Measurements from ENCODE around the gene GJA9.

GJA9 gene

DNA sequence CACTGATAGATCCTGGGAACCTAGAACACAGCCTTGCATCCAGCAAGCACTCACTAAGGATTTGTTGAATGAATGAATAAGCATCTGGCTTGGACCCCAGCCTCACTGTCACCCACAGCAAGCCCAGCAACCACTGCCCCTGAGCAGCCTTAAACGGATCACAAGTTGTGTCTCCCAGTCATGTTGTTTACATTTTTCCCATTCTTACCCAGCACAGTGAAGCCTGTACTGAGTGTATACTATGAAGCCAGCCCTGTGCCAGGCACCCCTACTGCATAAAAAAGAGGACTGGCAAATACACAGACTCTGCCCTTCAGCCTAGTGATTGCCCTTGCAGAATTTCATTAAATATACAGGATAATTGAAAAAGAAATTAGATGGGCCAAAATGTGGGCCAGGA lies 52.0 kb downstream of the GJA9 start:
- ChIA-PET CTCF (no interaction called here), POLR2A (no interaction called here)
- no peak for DNase-seq (ENCODE audit: extremely low spot score)
- no peak for TF ChIP-seq FOXA1 (IDR thresholded peaks at IDR 0.05)
- no peak for TF ChIP-seq CTBP1 (IDR thresholded peaks at IDR 0.05; ENCODE audit: borderline replicate concordance)
- no peak for TF ChIP-seq L3MBTL2 (conservative IDR thresholded peaks at IDR 0.05)
- no peak for TF ChIP-seq FOXM1 (IDR thresholded peaks at IDR 0.05; ENCODE audit: borderline replicate concordance)
- TF ChIP-seq SUZ12 (IDR thresholded peaks at IDR 0.05) = no peak
- no peak for TF ChIP-seq ELF4 (IDR thresholded peaks at IDR 0.05)
- TF ChIP-seq, protein P1, sequence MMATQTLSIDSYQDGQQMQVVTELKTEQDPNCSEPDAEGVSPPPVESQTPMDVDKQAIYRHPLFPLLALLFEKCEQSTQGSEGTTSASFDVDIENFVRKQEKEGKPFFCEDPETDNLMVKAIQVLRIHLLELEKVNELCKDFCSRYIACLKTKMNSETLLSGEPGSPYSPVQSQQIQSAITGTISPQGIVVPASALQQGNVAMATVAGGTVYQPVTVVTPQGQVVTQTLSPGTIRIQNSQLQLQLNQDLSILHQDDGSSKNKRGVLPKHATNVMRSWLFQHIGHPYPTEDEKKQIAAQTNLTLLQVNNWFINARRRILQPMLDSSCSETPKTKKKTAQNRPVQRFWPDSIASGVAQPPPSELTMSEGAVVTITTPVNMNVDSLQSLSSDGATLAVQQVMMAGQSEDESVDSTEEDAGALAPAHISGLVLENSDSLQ (IDR thresholded peaks at IDR 0.05) = no peak
- no peak for TF ChIP-seq HDGF (IDR thresholded peaks at IDR 0.05; ENCODE audit: borderline replicate concordance)
- no peak for TF ChIP-seq FOXK2 (IDR thresholded peaks at IDR 0.05)
- no peak for TF ChIP-seq LEF1 (IDR thresholded peaks at IDR 0.05; ENCODE audit: borderline replicate concordance)
- TF ChIP-seq ARNT (IDR thresholded peaks at IDR 0.05) = no peak
- no peak for TF ChIP-seq NFRKB (IDR thresholded peaks at IDR 0.05)
- TF ChIP-seq BHLHE40 (IDR thresholded peaks at IDR 0.05; ENCODE audit: borderline replicate concordance) = no peak
- no peak for TF ChIP-seq SP1 (IDR thresholded peaks at IDR 0.05)
- TF ChIP-seq TARDBP (IDR thresholded peaks at IDR 0.05) = no peak
- no peak for TF ChIP-seq ZNF384 (IDR thresholded peaks at IDR 0.05)

DNA sequence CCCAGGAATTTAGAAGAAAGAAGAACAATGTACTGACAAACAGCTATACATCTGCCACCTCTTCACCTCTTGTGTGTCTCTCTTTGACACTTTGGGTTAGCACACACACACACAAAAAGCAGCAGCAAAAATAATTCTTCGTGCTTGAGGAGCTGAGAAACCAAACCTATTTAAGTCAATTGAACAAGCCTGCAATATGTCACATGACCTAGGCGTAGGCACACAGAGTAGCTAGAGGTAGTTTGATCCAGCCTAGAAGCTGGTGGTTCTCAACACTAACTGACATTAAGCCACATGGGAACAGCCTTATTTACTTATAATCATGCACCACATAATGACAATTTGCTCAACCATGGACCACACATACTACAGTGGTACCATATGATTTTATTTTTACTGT lies 54.1 kb downstream of the GJA9 start:
- POLR2A ChIA-PET = no interaction called here
- CTCF ChIA-PET = interaction anchor here (0.6 to 1.5 kb wide), 3 partner anchors 8 to 75 kb away, joined by 3 read pairs; no protein-coding TSS in a partner anchor
- TF ChIP-seq FOXM1 (IDR thresholded peaks at IDR 0.05; ENCODE audit: borderline replicate concordance) (no peak), FOXK2 (IDR thresholded peaks at IDR 0.05) (no peak), ELF4 (IDR thresholded peaks at IDR 0.05) (no peak), CTBP1 (IDR thresholded peaks at IDR 0.05; ENCODE audit: borderline replicate concordance) (no peak), TARDBP (IDR thresholded peaks at IDR 0.05) (no peak), SUZ12 (IDR thresholded peaks at IDR 0.05) (no peak), LEF1 (IDR thresholded peaks at IDR 0.05; ENCODE audit: borderline replicate concordance) (no peak), ZNF384 (IDR thresholded peaks at IDR 0.05) (no peak), HDGF (IDR thresholded peaks at IDR 0.05; ENCODE audit: borderline replicate concordance) (no peak), L3MBTL2 (conservative IDR thresholded peaks at IDR 0.05) (no peak), BHLHE40 (IDR thresholded peaks at IDR 0.05; ENCODE audit: borderline replicate concordance) (no peak), NFRKB (IDR thresholded peaks at IDR 0.05) (no peak), ARNT (IDR thresholded peaks at IDR 0.05) (no peak), FOXA1 (IDR thresholded peaks at IDR 0.05) (no peak), SP1 (IDR thresholded peaks at IDR 0.05) (no peak)
- TF ChIP-seq, protein P1 (IDR thresholded peaks at IDR 0.05) = no peak
- DNase-seq (ENCODE audit: extremely low spot score) = no peak

DNA sequence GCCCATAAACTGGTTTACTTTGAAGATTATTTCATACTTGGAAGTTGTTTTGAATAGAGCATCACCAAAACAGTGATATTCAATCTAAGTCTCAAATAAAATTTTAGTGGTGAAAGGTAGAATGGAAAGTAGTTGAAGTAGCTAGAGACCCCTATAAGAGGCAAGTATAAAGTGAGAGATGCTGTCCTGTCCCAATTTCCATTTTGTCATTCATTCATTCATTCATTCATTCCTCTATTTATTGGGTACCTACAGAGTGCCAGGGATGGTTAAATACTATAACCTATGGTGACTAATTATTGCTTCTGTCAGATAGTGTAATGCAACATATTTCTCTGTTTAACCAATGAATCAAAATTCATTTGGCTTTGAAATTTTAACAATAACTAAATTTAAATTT lies 54.5 kb downstream of the GJA9 start:
- ChIA-PET POLR2A (no interaction called here), CTCF (interaction anchor here (0.6 to 1.4 kb wide), 2 partner anchors 8 to 75 kb away, joined by 3 read pairs; no protein-coding TSS in a partner anchor)
- DNase-seq (ENCODE audit: extremely low spot score) = no peak
- TF ChIP-seq FOXK2 (IDR thresholded peaks at IDR 0.05) (no peak), SUZ12 (IDR thresholded peaks at IDR 0.05) (no peak)

DNA sequence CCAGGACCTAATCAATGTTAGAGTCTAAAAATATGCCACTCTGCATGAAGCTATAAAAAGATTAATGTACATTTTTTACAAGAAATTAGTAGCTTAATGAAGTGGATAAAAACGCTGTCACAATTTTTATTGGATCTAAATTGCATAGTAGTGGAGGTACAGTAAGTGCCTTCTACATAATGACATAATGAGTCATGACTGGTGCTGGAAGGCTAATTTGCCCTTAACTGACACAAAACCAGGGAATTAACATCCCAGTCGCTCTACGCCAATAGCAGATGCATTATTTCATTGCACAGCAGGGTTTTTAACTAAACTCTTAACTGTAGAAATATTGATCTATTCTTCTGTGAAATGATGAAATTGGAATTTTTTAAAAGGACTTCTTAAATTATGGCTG lies 55.1 kb downstream of the GJA9 start:
- ChIA-PET CTCF (interaction anchor here (0.6 to 1.4 kb wide), 2 partner anchors 9 to 43 kb away, joined by 3 read pairs; no protein-coding TSS in a partner anchor), POLR2A (no interaction called here)
- TF ChIP-seq, protein P1 (IDR thresholded peaks at IDR 0.05) = 0 out of 2 replicates have a peak, but pooled peaks have one; percentile 7
- no peak for TF ChIP-seq HDGF (IDR thresholded peaks at IDR 0.05; ENCODE audit: borderline replicate concordance)
- no peak for DNase-seq (ENCODE audit: extremely low spot score)

Measured in HEK293T (cell line).